ENCODE results near the gene RASA4B. TPM values are rescaled to one million over a fixed set of nuclear protein-coding genes. Genes with fewer than 3 reads are reported as not detected.
"Not testable (repeated sequence)": the region's sequence is repeated elsewhere in the genome, so short reads cannot be mapped to it uniquely, and the experiment has no call there.

Gene RASA4B
- total RNA-seq, 2 experiments from 2014 or later = 23.7 to 23.9 TPM

GRCh38 chr7:102457352-102457924 is 60.1 kb downstream of the RASA4B start:
- ChIA-PET POLR2A (interaction anchor here (0.5 kb wide), 1 partner anchor 150 kb away, joined by 3 read pairs; no protein-coding TSS in a partner anchor), CTCF (no interaction called here)

- ChIA-PET POLR2A (interaction anchor here (0.5 to 0.6 kb wide), 2 partner anchors 23 to 1134 kb away, joined by 3 read pairs; partner anchors contain the start of genes IFT22 and ORAI2), CTCF (interaction anchor here (1.1 kb wide), 1 partner anchor 11 kb away, joined by 4 read pairs; no protein-coding TSS in a partner anchor)
Observed at GRCh38 chr7:102456327-102456726, 61.2 kb downstream of the RASA4B start.

GRCh38 chr7:102455596-102455995 is 62.0 kb downstream of the RASA4B start:
- ChIA-PET CTCF (interaction anchor here (1.1 kb wide), 1 partner anchor 12 kb away, joined by 4 read pairs; no protein-coding TSS in a partner anchor), POLR2A (no interaction called here)

GRCh38 chr7:102454932-102455331 is 62.6 kb downstream of the RASA4B start:
- POLR2A ChIA-PET = not testable (repeated sequence)

GRCh38 chr7:102454468-102454867 is 63.1 kb downstream of the RASA4B start:
- ChIA-PET CTCF (interaction anchor here (0.6 kb wide), 1 partner anchor 59 kb away, joined by 3 read pairs; no protein-coding TSS in a partner anchor), POLR2A (interaction anchor here (0.6 kb wide), 1 partner anchor 9 kb away, joined by 9 read pairs; no protein-coding TSS in a partner anchor)

More at GRCh38 chr7:102454932-102455331, 62.6 kb downstream of the RASA4B start:
- CTCF ChIA-PET = not testable (repeated sequence)

- CTCF ChIA-PET = no interaction called here
- POLR2A ChIA-PET = no interaction called here
Observed at GRCh38 chr7:102453319-102453718, 64.3 kb downstream of the RASA4B start.

GRCh38 chr7:102452451-102452850 is 65.1 kb downstream of the RASA4B start:
- CTCF ChIA-PET = interaction anchor here (0.7 kb wide), 1 partner anchor 48 kb away, joined by 3 read pairs; no protein-coding TSS in a partner anchor
- POLR2A ChIA-PET = no interaction called here

GRCh38 chr7:102451371-102452054 is 66.1 kb downstream of the RASA4B start:
- POLR2A ChIA-PET = no interaction called here
- CTCF ChIA-PET = interaction anchor here (1.5 kb wide), 1 partner anchor 26 kb away, joined by 5 read pairs; no protein-coding TSS in a partner anchor

GRCh38 chr7:102450242-102450641 is 67.3 kb downstream of the RASA4B start:
- POLR2A ChIA-PET = interaction anchor here (0.5 kb wide), 1 partner anchor 46 kb away, joined by 3 read pairs; no protein-coding TSS in a partner anchor
- CTCF ChIA-PET = interaction anchor here (0.6 to 1.7 kb wide), 11 partner anchors 10 to 55 kb away, joined by 3 to 9 read pairs (median 4); partner anchors contain the start of genes ORAI2 and PRKRIP1

- ChIA-PET CTCF (interaction anchor here (1.6 kb wide), 1 partner anchor 45 kb away, joined by 6 read pairs; no protein-coding TSS in a partner anchor), POLR2A (interaction anchor here (0.7 kb wide), 1 partner anchor 51 kb away, joined by 4 read pairs; no protein-coding TSS in a partner anchor)
Observed at GRCh38 chr7:102449136-102449535, 68.4 kb downstream of the RASA4B start.

GRCh38 chr7:102447311-102447710 is 70.3 kb downstream of the RASA4B start:
- POLR2A ChIA-PET = no interaction called here
- CTCF ChIA-PET = no interaction called here

GRCh38 chr7:102446387-102447156 is 71.0 kb downstream of the RASA4B start:
- CTCF ChIA-PET = no interaction called here
- POLR2A ChIA-PET = no interaction called here

GRCh38 chr7:102445674-102446071 is 71.9 kb downstream of the RASA4B start:
- ChIA-PET CTCF (no interaction called here), POLR2A (no interaction called here)

GRCh38 chr7:102444961-102445673 is 72.5 kb downstream of the RASA4B start:
- ChIA-PET CTCF (no interaction called here), POLR2A (no interaction called here)

- POLR2A ChIA-PET = no interaction called here
- CTCF ChIA-PET = interaction anchor here (0.6 kb wide), 1 partner anchor 10 kb away, joined by 3 read pairs; no protein-coding TSS in a partner anchor
Observed at GRCh38 chr7:102439963-102440795, 77.4 kb downstream of the RASA4B start.

- POLR2A ChIA-PET = no interaction called here
- CTCF ChIA-PET = interaction anchor here (1.3 kb wide), 1 partner anchor 20 kb away, joined by 3 read pairs; no protein-coding TSS in a partner anchor
Observed at GRCh38 chr7:102436118-102436517, 81.5 kb downstream of the RASA4B start.

- ChIA-PET POLR2A (interaction anchor here (1.1 kb wide), 1 partner anchor 9 kb away, joined by 5 read pairs; no protein-coding TSS in a partner anchor), CTCF (interaction anchor here (0.6 to 2.9 kb wide), 6 partner anchors 8 to 33 kb away, joined by 3 to 14 read pairs (median 4); no protein-coding TSS in a partner anchor)
Observed at GRCh38 chr7:102434039-102434486, 83.5 kb downstream of the RASA4B start.

Measured in activated CD8-positive, alpha-beta memory T cell treated with anti-CD3 and anti-CD28 coated beads for 36 hours (primary cell).